Thymus (tissue), 11 donors: Measurements from ENCODE around the gene FEN1. TPM values are rescaled to one million over a fixed set of nuclear protein-coding genes. Genes with fewer than 3 reads are reported as not detected.
A peak's percentile ranks its signal among the peaks of the same experiment; 100 is the strongest.

ENCODE experiments used
- DNase-seq, 9 donors: peaks; one replicate each; pipeline ENCODE4 v3.0.0-alpha.2; 2013; ENCODE audit warnings: low spot score in 9 of 9, low read depth in 6 of 9, missing footprints in 1 of 9
- H3K27ac ChIP-seq, 2 donors: one replicate each; pipeline ENCODE4 v1.5.1; 2013; ENCODE audit warnings: control low read depth in 1 of 2, low read depth in 1 of 2, low read length in 1 of 2, mild to moderate bottlenecking in 1 of 2, moderate library complexity in 1 of 2
- H3K27me3 ChIP-seq, 2 donors: one replicate each; pipeline ENCODE4 v1.5.1; 2013; ENCODE audit warnings: low read length in 1 of 2; ENCODE audit not compliant: control insufficient read depth in 2 of 2, insufficient read depth in 1 of 2
- H3K36me3 ChIP-seq, 2 donors: one replicate each; pipeline ENCODE4 v1.5.1; 2013; ENCODE audit warnings: low read length in 1 of 2, mild to moderate bottlenecking in 1 of 2, moderate library complexity in 1 of 2; ENCODE audit not compliant: control insufficient read depth in 2 of 2, insufficient read depth in 2 of 2
- H3K4me1 ChIP-seq, 2 donors: one replicate each; pipeline ENCODE4 v1.5.1; 2013; ENCODE audit warnings: low read length in 2 of 2; ENCODE audit not compliant: control insufficient read depth in 2 of 2, insufficient read depth in 2 of 2
- H3K4me3 ChIP-seq, 2 donors: one replicate each; pipeline ENCODE4 v1.5.1; 2013; ENCODE audit warnings: low read length in 2 of 2, control low read depth in 1 of 2, mild to moderate bottlenecking in 1 of 2
- H3K9me3 ChIP-seq, 2 donors: one replicate each; pipeline ENCODE4 v1.5.1; 2013; ENCODE audit warnings: low read length in 1 of 2, mild to moderate bottlenecking in 1 of 2; ENCODE audit not compliant: control insufficient read depth in 2 of 2, insufficient read depth in 1 of 2
- WGBS: extraction: QIAGEN DNeasy Blood & Tissue Kit; methylation state at CpG from one replicate; pipeline ENCODE4 v1.1.7; 2013; 5-methylcytosine and 5-hydroxymethylcytosine counted together
- polyA plus RNA-seq: library from polyadenylated mRNA; stranded (reverse); fragments of 200-250 nt; gene quantifications from one replicate; pipeline ENCODE4 v1.2.3, GENCODE V29; 2013
- total RNA-seq: library from RNA; stranded (reverse); fragments of 120-200 nt; gene quantifications from one replicate; pipeline ENCODE4 v1.2.4, GENCODE V29; 2013
- donor health status: healthy.

FEN1 gene
- total and polyA plus RNA-seq, 2 donors, result 10.0 to 84.1 TPM

DNA sequence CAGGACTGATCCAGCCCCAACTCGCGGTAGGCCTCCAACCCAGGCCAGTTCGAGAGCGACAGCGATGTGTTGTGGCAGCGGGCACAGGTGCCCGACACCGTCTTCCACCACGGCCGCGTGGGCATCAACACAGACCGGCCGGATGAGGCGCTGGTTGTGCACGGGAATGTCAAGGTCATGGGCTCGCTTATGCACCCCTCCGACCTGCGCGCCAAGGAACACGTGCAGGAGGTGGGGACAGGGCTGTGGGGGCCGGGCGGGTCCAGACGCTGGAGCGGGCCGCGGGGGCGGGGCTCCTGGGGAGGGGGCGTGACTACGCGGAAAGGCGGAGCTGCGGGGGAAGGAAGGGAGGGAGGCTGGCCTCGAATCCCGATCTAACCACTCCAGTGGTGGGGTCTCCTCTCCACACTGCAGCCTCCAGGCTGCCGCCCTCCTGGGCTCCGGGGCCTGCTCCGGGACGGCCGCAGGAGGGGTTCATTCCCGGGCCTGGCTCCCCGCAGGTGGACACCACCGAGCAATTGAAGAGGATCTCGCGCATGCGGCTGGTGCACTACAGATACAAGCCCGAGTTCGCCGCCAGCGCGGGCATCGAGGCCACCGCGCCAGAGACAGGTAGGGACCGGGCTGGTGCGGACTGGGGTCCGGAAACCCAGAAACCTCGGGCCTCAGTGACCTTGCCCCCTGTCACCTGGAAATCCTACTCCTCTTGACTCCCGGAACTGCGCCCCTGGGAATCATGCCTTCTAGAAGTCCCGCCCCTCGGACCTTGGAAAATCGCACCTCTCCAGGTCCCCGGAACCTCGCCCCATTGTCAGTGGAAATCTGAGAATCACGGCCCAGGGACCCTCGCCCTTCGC is 15.2 kb upstream of the FEN1 start:
- 25% methylated on average over 67 of the region's 67 CpGs for WGBS
- DNase-seq, result peak in 3 of 9 donors; percentile 35 to 58 (median 43)
- no peaks in the 10 kb centered on the region for H3K9me3 ChIP-seq
- no peaks in the 10 kb centered on the region for H3K36me3 ChIP-seq
- H3K4me1 ChIP-seq, result peaks cover 4 to 9% of the 10 kb centered on the region in 2 donors
- H3K27ac ChIP-seq, result no peak overlapping the region
- H3K27me3 ChIP-seq, result peaks cover 2 to 24% of the 10 kb centered on the region in 2 donors
- peak overlapping the region in 1 of 2 donors; percentile 36 for H3K4me3 ChIP-seq

DNA sequence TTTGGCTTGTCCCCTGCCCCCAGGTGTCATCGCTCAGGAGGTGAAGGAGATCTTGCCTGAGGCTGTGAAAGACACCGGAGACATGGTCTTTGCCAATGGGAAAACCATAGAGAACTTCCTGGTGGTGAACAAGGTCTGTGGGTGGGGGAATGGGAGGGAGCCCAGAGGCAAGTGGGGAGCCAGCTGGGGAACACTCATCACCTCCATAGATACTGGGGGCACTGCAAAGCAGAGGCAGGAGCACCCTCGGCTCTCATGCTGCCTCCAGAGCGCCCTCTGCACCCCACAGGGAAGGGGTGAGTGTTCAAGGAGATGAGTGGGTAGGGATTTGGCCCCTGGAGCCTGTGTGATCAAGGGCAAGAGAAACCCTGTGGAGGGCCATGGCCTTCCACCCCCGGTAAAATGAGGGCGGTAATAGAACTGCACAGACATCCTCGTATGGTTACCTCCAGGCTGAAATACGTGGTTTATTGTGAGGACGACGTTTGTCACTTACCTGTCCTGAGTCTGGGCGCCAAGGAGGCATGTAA is 14.3 kb upstream of the FEN1 start:
- H3K4me1 ChIP-seq, result peaks cover 4 to 5% of the 10 kb centered on the region in 2 donors
- H3K9me3 ChIP-seq, result no peaks in the 10 kb centered on the region
- no peak overlapping the region for H3K27ac ChIP-seq
- H3K4me3 ChIP-seq, result no peak overlapping the region
- WGBS, result 95% methylated on average over 11 of the region's 11 CpGs
- H3K27me3 ChIP-seq, result peaks cover 2 to 24% of the 10 kb centered on the region in 2 donors
- DNase-seq, result no peak
- H3K36me3 ChIP-seq, result no peaks in the 10 kb centered on the region

DNA sequence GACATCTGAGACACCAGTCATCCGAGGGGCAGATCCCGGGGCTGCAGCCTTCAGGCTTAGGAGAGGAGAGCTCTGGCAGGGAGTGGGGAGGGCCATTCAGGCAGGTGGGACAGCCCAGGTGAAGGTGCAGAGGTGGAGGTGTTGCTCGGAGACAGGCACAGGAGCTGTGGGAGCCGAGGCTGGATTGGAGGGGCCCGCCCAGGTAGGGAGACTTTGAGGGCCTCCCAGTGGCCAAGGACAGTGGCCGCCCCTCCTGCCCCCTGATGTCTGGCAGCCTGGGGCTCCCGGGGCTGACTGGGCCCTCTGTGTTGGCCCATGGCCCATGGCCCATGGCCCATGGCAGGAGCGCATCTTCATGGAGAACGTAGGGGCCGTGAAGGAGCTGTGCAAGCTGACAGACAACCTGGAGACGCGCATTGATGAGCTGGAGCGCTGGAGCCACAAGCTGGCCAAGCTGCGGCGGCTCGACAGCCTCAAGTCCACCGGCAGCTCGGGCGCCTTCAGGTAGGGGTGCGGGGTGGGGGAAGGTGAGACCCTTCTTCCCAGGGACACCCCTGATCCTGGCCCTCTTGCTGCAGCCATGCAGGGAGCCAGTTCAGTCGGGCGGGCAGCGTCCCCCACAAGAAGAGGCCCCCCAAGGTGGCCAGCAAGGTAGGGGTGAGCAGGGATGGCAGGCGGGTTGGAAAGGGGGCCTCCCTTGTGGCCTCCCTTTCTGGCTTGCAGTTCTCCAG is 13.6 kb upstream of the FEN1 start:
- Histone ChIP-seq H3K9me3 (no peaks in the 10 kb centered on the region), H3K4me3 (no peak overlapping the region), H3K27me3 (peaks cover 2 to 24% of the 10 kb centered on the region in 2 donors), H3K4me1 (peaks cover 4 to 5% of the 10 kb centered on the region in 2 donors), H3K36me3 (no peaks in the 10 kb centered on the region), H3K27ac (no peak overlapping the region)
- WGBS, result 95% methylated on average over 24 of the region's 24 CpGs
- no peak for DNase-seq

DNA sequence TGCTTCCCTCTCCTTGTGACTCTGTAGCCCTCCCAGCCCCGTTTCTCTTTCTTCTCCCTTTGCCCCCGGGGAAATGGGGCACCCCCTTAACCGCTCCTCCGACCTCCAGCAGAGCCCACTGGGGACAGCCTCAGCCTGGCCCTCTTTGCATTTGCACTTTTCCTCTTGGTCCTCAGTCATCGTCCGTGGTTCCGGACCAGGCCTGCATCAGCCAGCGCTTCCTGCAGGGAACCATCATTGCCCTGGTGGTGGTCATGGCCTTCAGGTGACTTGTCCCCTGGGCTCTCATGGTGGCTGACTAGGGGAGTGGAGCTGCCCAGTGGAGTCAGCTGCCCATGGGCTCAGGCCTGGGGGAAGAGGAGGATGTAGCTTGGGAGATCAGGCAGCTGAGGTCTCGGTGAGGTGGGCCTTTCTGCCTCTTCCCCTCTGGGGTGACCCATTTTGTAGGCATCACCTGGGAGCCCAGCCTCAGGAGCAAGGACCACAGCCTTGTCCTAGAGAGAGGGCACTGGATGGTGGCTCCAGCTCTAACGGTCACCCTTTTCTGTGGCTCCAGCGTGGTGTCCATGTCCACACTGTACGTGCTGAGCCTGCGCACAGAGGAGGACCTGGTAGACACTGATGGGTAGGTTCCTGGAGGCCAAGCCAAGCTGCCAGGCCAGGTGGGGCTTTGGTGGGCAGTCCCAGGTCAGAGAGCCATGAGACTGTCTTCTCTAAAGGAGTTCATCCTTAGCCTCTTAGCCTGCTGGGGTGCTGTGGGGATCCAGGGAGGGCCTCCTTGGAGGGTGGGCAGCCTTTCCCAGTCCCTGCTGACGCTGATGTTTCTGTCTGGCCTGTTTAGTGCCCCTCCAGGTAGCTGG is 12.8 kb upstream of the FEN1 start:
- WGBS, result 94% methylated on average over 14 of the region's 14 CpGs
- H3K27ac ChIP-seq, result no peak overlapping the region

DNA sequence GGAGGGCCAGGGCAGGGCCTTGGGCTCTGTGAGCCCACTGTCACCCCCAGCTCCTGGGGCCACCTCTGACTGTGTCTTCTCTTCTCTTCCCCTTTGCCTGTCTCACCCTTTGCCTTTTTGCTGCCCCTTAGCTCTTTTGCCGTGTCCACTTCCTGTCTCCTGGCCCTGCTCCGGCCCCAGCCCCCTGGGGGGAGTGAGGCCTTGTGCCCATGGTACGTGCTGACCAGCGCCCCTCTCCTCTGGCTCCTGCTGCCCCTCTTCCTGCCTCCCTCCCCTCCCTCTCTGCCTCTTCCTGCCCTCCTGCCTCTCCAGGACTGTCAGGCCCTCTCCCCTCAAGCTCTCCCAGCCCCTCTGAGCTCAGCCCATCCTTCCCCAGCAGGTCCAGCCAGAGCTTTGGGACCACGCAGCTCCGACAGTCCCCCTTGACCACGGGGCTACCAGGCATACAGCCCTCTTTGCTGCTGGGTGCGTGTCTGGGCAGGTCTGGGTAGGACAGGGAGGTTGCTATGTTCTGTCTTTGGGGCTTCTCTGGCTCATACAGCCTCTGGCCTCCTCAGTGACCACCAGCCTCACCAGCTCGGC is 12.0 kb upstream of the FEN1 start:
- peaks cover 4 to 5% of the 10 kb centered on the region in 2 donors for H3K4me1 ChIP-seq
- no peaks in the 10 kb centered on the region for H3K9me3 ChIP-seq
- WGBS, result 93% methylated on average over 9 of the region's 9 CpGs
- H3K27me3 ChIP-seq, result peaks cover 2 to 24% of the 10 kb centered on the region in 2 donors
- H3K27ac ChIP-seq, result no peak overlapping the region
- H3K4me3 ChIP-seq, result no peak overlapping the region
- peaks cover 9% of the 10 kb centered on the region in 2 donors for H3K36me3 ChIP-seq
- no peak for DNase-seq

More for the DNA sequence above, 12.8 kb upstream of the FEN1 start:
- Histone ChIP-seq H3K27me3 (peaks cover 2 to 24% of the 10 kb centered on the region in 2 donors), H3K9me3 (no peaks in the 10 kb centered on the region), H3K36me3 (peaks cover 1 to 5% of the 10 kb centered on the region in 2 donors), H3K4me1 (peaks cover 4 to 5% of the 10 kb centered on the region in 2 donors), H3K4me3 (no peak overlapping the region)
- no peak for DNase-seq

DNA sequence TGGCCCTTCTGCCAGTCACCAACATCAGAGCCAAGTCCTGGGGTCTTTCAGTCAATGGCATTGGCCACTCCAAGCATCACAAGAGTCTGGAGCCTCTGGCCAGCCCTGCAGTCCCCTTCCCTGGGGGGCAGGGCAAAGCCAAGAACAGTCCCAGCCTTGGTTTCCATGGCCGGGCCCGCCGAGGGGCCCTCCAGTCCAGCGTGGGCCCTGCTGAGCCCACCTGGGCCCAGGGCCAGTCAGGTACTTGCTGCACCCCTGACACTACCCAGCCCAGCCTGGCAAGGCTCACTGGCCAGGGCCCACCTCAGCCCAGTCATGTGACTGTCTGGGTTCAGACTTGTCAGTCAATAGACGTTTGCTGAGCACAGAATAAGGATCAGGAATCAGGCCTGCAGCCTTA is 11.1 kb upstream of the FEN1 start:
- H3K9me3 ChIP-seq, result no peaks in the 10 kb centered on the region
- DNase-seq, result no peak
- 92% methylated on average over 5 of the region's 5 CpGs for WGBS
- H3K27me3 ChIP-seq, result peaks cover 2 to 24% of the 10 kb centered on the region in 2 donors
- H3K4me1 ChIP-seq, result peaks cover 4 to 5% of the 10 kb centered on the region in 2 donors
- no peak overlapping the region for H3K27ac ChIP-seq
- no peak overlapping the region for H3K4me3 ChIP-seq
- H3K36me3 ChIP-seq, result peaks cover 15 to 18% of the 10 kb centered on the region in 2 donors

DNA sequence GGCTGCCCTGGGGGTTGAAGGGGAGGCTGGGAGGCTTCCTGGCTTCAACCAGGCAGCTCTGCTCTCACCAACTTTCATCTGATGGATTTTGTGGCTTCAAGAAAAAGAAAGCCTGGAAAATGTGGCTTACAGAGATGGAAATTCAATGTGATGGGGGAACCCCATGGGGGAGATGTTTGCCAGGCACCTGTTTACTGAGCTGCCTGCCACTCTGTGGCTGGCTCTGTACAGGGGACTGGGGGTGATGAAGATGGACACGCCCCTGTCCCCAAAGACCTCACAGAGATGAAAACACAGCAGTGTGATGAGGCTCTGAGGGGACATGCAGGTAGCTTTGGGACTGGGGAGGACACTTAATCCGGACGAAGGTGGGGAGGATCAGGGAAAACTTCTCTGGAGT is 10.4 kb upstream of the FEN1 start:
- peaks cover 22 to 25% of the 10 kb centered on the region in 2 donors for H3K36me3 ChIP-seq
- DNase-seq, result no peak
- H3K4me1 ChIP-seq, result peaks cover 0 to 5% of the 10 kb centered on the region in 2 donors
- H3K9me3 ChIP-seq, result no peaks in the 10 kb centered on the region
- H3K27ac ChIP-seq, result no peak overlapping the region
- WGBS, result 98% methylated on average over 3 of the region's 3 CpGs
- H3K4me3 ChIP-seq, result no peak overlapping the region
- H3K27me3 ChIP-seq, result peaks cover 0 to 18% of the 10 kb centered on the region in 2 donors

DNA sequence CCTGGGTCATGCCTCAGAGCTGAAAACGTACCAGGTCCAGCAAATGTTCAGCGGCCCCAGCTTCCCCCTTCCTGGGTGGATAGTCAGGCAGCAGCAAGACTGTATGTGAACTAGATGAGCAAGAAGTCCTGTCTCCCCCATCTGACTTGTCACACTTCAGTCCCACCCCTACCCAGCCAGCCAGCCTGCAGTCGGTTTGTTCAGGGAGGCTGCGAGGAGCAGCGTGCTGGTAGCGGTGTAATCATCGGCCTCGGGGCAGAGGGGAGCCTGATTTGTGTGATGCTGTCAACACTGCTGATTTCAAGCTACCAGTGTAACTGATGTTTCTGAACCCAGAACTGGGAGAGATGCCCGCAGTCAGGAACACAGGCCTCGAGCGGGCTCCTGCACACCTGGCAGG is 9.9 kb upstream of the FEN1 start:
- H3K4me3 ChIP-seq, result no peak overlapping the region
- H3K4me1 ChIP-seq, result peaks cover 0 to under 1% of the 10 kb centered on the region in 2 donors
- DNase-seq, result no peak
- no peak overlapping the region for H3K27ac ChIP-seq
- peaks cover 28 to 30% of the 10 kb centered on the region in 2 donors for H3K36me3 ChIP-seq
- WGBS, result 97% methylated on average over 11 of the region's 11 CpGs
- peaks cover 0 to 12% of the 10 kb centered on the region in 2 donors for H3K27me3 ChIP-seq
- no peaks in the 10 kb centered on the region for H3K9me3 ChIP-seq
